GM19438 (cell line): Measurements from ENCODE around the gene ZNF407.
"Not testable (repeated sequence)": the region's sequence is repeated elsewhere in the genome, so short reads cannot be mapped to it uniquely, and the experiment has no call there.

Experiments used
- ATAC-seq: cut with Tn5 transposase; IDR thresholded peaks from one replicate; pipeline ENCODE4 v1.9.1; 2021; ENCODE audit warnings: low read depth; ENCODE audit not compliant: unreplicated experiment

ZNF407 gene

DNA sequence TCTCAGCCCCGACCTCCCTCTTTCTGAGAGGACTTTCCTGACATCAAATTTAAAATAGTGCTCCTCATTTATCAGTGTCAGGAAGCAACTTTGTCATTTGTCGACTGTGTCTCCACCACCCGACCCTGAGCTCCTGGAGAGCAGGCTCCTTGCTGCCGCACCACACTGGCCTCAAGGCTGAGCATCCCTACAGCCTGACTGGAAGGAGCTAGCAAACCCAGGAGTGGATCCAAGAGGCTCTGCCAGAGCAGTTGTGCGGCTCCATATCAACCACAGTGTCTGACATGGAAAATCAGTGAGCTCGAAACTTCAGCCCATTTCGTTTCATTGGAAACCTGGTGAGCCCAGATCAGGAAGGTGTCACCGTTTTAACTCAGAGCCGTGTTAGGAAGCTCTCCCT is 486.1 kb downstream of the ZNF407 start:
- ATAC-seq = no peak

DNA sequence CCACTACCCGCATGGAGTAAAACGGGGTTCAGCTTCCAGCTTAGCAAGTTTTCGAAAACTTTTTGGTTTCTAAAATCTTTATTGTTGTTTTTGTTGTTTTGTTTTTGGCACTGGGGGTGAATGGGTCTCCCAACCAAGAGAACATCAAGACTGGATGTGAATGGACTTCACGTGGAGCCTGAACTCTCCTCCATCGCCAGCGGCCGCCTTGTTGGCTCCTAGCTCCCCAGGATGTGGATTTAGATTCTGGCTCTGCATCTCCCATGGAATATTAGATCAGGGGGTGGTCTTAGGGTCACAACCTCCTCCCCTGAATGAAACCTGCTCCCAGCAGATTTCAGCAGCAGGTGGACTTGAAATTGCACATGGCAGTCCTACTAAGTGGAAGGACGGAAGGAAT is 488.0 kb downstream of the ZNF407 start:
- not testable (repeated sequence) for ATAC-seq

DNA sequence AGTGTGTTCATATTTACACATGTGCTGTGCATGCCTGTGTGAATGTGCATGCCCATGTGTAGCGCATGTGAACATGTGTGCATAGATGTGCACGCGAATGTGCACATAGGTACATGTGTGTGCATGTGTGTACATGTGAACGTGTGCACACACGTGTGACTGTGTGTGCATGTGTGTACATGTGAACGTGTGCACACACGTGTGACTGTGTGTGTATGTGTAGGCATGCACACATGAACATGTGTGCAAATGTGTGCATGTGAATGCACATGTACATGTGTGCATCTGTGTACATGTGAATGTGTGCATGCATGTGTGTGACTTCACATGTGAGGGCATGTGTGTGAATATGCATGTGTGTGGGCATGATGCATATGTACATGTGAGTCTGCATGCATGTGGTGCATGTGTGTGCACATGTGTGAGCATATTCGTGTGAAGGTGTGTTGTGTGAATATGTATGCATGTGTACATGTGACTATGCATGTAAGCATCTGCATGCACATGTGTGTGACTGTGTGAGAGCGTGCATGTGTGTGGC is 488.9 kb downstream of the ZNF407 start:
- no peak for ATAC-seq

DNA sequence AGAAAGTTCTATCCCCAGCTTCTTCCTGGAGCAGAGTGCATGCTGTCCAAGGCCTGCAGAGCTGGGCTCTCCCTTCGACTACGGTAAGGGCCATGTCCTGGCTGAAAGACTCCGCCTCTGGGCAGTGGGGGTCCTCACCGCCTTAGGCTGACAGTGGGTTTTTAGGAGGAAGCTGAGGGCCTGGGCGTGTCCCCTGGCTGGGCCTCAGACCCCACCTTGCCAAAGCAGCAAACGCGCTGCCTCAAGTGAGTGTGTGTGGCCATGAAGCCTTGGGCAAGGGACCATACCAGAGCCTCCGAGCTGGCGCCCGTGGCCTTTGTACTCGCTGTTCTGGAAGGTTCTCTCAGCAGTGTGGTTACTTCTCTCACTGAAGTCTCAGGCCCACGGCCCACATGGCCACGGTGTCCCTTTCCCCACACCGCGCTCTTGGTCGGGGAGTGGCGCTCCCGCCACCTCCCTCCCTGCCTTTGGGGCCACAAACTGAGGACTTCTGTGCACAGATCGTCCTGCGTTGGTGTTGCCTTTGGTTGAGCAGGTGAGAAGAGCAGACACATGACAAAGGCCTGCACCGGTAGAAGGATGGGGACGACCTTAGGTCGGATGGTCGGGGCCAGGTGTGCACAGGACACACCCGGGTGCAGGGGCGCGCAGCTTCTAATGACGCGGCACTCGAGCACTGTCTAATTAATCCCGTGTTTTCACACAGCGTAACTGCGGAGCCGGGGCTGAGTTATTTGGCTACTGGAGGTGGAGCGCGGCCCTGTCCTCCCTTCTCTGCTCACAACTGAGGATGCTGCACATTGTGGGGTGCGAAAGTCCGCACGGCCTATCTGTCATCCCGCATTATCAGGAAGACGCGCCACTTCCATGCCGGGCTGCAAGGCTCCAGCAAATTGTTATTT is 489.7 kb downstream of the ZNF407 start:
- ATAC-seq = no peak

DNA sequence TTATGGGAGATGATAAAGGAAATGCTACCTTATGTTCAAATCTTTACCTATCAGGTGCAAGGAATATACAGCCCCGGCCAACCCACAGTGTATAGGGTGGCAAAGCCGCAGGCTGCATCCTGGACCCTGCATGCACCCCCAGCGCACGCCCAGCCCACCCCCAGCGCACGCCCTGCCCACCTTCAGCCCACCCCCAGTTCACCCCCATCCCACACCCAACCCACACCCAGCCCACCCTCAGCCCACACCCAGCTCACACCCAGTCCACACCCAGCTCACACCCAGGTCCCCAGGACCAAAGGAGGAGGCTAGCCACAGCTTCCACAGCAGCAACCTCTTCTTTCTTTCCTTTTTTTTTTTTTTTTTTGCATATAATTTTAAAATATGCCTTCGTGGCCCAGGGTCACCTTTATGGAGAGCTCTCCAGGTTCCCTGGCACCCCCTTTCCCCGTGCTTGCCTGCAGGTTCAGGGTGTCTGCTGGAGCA is 490.4 kb downstream of the ZNF407 start:
- no peak for ATAC-seq

DNA sequence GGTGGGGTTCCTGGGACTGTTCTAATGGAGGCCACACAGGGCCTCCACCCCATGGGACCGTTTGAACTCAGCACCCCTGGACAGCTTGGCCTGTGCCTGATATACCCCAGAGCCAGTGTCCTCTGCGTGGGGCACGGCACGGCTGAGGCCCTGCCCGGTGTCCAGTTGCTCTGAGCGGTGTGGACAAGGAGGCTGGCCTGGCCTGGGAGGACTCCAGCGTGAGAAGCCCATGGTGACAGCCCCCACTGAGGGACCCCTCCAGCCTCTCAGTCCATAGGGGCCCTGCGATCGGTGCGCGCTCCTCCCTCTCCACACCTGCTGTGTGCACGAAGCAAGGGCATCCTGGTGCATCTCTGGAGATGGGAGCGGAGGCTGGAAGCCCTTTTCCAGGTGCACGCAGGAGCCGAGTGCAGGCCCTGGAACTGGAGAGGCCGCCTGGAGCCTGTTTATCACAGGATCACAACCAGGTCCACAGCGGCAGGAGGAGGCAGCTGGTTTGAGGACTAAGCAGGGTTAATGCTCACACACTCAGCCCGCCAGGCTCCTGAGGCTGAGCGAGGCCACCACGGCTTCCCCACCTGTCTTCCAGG is 491.0 kb downstream of the ZNF407 start:
- no peak for ATAC-seq

DNA sequence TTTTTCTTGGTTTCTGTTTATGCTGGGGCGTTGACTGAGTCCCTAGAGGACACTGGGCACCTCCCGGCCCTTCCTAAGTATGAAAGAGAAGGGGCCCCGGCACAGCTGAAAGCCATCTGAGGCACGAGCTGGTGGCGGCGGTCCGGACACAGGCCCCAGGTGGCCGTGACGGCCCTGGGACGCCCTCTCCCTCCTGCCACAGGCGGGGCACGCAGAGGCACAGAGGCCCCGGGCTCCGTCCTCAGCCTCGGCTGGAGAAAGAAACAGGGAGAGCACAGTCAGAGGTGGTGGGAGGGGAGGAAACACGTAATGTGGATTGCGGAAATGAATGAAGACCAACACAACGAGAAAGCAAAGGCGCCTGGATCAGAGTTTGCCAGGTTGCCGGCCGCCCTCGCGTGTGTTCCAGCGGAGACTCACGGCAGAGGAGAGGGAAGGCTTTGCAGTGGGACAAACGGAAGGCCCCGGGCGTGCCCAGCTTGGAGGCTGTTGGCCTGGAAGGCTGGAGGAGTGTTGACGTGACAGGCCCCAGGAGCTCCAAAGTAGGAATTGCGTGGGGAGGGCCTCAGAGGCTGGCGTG is 492.2 kb downstream of the ZNF407 start:
- no peak for ATAC-seq

DNA sequence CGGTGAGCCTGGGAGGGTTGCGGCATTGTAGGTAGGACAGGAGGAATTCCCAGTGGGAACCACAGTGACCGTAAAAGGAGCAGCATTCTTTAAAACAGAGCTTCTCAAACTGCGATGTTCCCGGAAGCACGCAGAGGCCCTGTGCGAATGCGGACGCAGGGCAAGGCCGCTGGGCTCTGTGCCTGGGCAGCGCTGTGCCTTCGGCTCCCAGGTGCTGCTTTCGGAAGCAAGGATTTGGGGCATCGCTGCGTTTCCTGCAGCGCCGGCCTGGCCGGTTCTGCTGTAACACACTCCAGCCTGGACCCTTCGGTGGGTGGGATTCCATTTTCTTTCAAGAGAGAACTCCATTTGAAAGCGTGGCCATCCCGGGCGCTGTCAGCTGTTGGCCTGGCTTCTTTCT is 492.7 kb downstream of the ZNF407 start:
- no peak for ATAC-seq

DNA sequence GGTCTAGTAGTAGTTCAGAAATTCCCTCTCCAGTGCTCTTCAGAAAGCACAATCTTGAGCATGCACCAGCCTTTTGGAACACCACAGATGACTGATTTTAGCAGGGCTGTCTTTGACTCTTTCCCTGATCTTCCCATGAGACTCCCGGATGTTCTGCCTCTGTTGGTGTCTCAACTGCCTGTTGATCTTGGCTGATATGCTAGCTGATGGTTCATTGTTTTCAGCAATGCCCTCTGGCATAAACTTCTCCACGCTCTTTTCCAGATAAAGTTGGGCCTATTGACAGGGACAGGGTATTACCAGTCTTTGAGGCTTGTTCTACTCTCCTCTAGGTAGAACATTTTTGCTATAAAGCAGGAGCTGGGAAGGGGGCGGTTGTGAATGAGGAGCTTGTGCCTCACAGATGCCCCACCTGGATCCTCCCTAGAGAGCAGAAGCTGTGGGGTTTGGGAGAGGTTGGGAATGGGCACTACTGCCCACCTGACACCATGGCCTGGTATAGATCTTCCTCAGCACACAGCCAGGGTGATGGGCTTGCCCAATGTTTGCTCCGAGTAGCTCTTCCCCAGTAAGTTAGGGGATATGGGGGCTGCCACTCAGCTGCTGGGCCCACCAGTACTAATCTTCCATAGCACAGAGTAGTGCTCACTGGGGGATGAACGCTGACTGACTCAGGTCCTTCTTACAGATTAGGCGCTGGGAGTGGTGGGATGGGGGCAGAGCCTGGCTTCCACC is 500.0 kb downstream of the ZNF407 start:
- no peak for ATAC-seq

DNA sequence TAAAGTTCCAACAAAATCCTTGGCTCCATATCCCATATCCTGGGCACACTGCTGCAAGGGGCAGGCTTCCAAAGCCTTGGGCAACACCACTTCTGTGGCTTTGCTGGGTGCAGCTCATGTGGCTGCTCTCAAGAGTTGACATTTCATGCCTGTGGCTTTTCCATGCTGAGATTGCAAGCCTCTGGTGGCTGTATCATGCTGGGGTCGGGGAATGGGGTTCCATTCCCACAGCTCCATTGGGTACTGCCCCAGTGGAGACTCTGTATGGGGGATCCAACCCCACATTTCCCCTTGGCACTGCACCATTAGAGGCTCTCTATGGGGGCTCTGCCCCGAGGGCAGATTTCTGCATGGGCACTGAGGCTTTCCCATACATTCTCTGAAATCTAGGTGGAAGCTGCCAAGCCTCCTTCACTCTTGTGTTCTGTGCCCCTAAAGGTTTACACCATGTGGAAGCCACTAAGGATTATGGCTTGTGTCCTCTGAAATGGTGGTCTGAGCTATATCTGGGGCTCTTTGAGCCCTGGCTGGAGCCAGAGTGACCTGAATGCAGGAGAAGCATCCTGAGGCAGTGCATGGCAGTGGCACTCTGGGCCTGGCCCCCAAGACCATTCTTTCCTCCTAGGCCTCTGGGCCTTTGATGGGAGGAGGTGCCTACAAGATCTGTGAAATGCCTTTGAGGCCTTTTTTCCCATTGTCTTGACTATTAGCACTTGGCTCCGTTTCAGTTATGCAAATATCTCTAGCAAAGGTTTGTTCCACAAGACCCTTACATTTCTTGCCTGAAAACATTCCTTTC is 503.4 kb downstream of the ZNF407 start:
- ATAC-seq = no peak

DNA sequence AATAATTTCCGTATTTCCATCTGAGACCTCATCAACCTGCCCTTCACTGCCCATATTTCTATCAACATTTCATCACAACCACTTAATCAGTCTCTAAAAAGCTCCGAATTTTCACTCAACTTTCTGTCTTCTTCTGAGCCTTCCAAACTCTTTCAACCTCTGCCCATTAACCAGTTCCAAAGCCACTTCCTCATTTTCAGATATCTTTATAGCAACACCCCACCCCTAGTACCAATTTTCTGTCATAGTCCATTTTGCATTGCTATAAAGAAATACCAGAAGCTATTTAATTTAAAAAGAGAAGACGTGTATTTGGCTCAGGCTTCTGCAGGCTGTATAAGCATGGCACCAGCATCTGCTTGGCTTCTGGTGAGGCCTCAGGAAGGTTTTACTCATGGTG is 504.2 kb downstream of the ZNF407 start:
- no peak for ATAC-seq

DNA sequence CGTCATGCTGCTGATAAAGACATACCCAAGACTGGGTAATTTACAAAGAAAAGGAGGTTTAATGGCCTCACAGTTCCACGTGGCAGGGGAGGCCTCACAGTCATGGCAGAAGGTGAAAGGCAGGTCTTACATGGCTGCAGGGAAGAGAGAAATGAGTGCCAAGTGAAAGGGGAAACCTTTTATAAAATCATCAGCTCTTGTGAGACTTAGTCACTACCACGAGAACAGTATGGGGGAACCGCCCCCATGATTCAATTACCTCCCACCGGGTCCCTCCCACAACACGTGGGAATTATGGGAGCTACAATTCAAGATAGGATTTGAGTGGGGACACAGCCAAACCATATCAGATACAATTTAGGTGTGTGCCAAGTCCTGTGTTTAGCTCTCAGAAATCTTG is 506.4 kb downstream of the ZNF407 start:
- not testable (repeated sequence) for ATAC-seq

DNA sequence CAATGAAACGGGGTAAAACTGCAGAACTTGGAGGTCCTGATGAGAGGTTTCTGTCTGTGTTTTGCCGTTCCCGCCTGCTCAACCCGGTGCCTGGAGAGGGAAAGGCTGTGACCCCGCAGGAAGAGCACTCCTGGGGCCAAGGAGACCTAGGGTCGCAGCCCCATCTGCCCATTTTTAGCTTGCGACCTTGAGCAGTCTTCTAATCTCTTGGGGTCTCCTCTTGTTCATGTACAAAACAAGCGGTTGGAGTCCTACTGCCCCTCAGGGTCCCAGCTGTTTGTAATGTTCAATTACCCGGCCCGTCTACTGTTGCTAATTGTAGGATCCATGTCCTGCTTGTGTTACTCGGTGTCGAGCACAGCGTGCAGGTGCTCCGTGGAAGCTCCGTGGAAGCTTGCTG is 506.8 kb downstream of the ZNF407 start:
- ATAC-seq = no peak

DNA sequence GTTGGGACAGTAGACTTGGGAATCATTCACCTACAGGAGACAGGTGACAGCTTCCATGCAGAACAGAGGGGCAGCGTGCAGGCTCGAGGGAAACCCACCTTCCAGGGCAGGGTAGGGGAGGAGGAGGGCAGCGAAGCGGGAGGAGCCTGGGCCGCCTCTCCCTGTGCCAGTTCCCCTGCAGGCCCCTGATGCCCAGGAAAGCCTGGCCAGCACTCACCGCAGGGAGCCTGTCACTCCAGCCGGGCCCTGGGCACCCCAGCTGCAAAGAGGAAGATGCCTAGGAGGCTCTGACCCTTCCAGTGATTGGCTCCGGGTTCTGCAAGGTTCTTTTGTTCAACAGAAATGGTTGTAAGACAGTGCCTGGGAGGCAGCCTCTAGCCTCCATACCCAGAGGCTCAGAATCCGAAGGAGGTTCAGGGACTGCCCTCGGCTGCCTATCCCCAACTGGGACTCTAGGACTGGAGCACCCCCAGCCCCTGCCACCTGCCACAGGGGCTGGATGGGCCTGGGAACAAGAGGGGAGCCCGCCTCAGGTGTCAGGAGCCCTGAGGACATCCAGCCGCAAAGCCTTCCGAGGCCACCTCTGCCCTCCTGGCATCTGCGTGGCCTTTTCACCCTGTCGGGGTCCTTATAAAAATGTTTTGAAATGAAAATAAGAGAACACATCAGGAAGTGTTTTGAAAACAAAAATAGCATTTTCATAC is 508.0 kb downstream of the ZNF407 start:
- ATAC-seq = no peak

DNA sequence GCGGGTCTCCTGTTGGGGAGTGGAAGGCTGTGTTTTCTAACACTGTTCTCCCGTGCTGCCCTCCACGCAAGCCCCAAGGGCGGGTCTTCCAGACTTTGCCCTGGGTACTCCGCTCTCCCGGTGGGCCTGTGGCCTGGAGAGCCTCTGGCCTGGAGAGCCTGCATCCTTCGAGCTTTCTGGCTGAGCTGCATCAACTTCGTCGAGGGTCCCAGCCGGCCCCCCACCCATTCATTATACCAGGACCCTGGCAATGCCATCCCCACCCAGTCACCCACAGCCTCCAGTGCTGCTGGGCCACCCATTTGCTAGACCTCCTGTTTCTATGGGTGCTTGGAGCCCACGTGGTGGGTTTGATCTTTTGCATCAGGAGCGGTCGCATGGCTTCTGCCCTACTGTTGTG is 509.1 kb downstream of the ZNF407 start:
- no peak for ATAC-seq

DNA sequence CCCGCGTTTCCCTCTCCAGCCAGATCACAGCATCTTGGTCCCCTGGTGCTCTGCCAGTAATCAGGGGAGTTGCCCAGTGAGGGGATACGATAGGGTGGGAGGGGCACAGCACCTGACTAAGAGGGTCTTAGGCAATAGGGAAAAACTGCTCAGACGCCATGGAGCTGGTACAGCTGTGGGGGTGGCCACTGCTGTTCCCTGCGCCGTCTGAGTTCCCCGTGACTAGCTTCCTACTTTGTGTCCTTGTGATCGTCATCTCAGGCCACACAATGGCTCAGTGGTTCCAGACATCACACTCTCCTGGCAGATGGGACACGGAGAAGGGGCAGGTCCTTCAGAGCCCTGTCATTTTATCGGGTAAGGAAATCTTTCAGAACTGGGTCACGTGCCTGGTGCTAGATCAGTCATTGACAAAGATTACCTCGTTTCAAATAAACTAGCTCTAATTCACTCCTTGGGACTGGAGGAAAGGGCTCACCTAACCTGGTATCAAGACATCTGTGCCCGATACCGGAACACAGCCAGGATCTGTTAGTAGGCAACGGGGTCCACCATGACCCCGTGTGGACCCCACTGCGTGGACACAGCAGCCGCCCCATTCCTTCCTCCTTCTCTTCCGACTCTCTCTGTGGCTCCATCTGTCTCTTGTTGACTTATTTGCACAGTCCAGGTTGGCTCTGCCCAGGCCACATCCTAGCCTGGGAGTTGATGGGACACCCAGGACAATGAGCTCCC is 509.7 kb downstream of the ZNF407 start:
- no peak for ATAC-seq

DNA sequence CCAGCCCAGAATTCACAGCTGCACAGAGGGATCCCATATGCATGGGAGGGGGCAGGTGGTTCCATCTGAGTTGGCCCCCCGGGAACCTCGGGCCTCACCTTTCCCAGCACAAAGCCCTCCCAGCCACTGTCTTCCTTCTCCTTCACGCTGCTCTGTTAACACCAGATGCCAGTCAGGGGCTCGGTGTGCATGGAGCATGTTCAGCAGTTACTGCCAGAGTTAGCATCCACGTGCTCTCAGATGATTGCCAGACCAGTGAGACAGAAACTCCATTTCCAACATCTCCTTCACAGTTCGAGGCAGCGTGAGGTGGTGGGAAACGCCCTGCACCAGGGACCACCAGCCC is 510.2 kb downstream of the ZNF407 start:
- no peak for ATAC-seq

DNA sequence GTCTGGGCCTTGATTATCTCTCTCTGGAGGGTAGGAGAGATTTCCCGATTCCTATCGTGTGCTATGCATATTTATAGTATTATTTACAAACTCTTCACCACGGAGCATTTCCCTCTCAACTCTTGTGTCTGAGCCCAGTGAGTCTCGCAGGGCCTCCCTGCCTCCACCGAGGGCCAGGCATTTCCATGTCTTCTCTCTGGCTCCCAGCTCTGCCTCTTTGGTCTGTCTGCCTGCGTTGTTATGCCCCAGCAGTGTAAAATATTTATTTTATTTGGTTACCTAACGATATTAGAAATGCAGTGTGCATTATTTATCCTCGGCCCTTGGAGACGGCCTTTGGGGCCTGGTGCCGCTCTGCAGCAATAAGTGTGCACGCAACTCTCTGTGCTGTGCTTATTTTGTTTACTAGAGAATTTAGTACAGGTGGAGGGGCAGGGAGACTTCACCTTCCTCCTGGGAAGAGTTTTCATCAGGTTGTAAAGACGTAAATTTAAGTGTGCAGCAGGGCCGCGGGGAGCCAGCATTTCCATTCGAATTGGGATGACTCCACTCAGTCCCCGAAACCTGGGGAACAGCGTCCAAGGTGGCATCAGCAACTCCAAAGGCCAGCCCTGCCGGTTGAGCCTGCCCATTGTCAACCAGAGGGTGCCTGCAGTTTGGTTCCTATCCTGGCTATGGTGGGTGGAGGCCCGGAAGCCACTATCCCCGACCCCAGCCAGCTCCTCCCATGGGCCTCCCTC is 511.1 kb downstream of the ZNF407 start:
- ATAC-seq = no peak
